Central memory CD8-positive, alpha-beta T cell (primary cell): Measurements from ENCODE around the gene SPOCK2.
"Not testable (repeated sequence)": the region's sequence is repeated elsewhere in the genome, so short reads cannot be mapped to it uniquely, and the experiment has no call there.

Experiments
- ATAC-seq: fragments of 150-1000 bp; cut with Tn5 transposase; replicated peaks from 2 replicates; pipeline ENCODE4 v1.10.0; 2022; ENCODE audit warnings: mild to moderate bottlenecking, moderate FRiP score, moderate number of reproducible peaks; ENCODE audit not compliant: poor library complexity, severe bottlenecking; ENCODE audit errors: extremely low read depth
- DNase-seq, 2 donors: peaks; one replicate each; pipeline ENCODE4 v3.0.0; 2021; ENCODE audit warnings: low spot score in 2 of 2
- H3K27ac Mint-ChIP-seq: one replicate; pipeline ENCODE4 v1.8.0; 2022; ENCODE audit warnings: low read depth, mild to moderate bottlenecking, moderate library complexity, mixed read lengths
- H3K27me3 Mint-ChIP-seq: one replicate; pipeline ENCODE4 v1.8.0; 2022; ENCODE audit warnings: mixed read lengths
- H3K36me3 Mint-ChIP-seq: one replicate; pipeline ENCODE4 v1.8.0; 2022; ENCODE audit warnings: mild to moderate bottlenecking, moderate library complexity, mixed read lengths; ENCODE audit not compliant: insufficient read depth
- H3K4me1 Mint-ChIP-seq: one replicate; pipeline ENCODE4 v1.8.0; 2022; ENCODE audit warnings: mixed read lengths
- H3K4me3 Mint-ChIP-seq: one replicate; pipeline ENCODE4 v1.8.0; 2022; ENCODE audit warnings: mild to moderate bottlenecking, moderate library complexity, mixed read lengths
- H3K9me3 Mint-ChIP-seq: one replicate; pipeline ENCODE4 v1.8.0; 2022; ENCODE audit warnings: mixed read lengths

SPOCK2 gene

GRCh38 chr10:72087969-72088888 lies at the start of gene SPOCK2:
Gene SPOCK2 (minus strand): TSS chr10:72088551. CDS start chr10:72088328, 223 bp downstream.
- peak within 1 kb of the TSS; percentile 97 for H3K4me3 Mint-ChIP-seq
- DNase-seq (peak; percentile 61 to 71), ATAC-seq (peak; percentile 61)
- no peaks in the 10 kb centered on the region for H3K27me3 Mint-ChIP-seq
- H3K36me3 Mint-ChIP-seq = peaks cover 48% of the 10 kb centered on the region
- no peaks in the 10 kb centered on the region for H3K9me3 Mint-ChIP-seq
- H3K4me1 Mint-ChIP-seq = peaks cover 55% of the 10 kb centered on the region
- peak within 1 kb of the TSS; percentile 98 for H3K27ac Mint-ChIP-seq

- no peak overlapping the region for H3K4me3 Mint-ChIP-seq
- no peak overlapping the region for H3K27ac Mint-ChIP-seq
- peaks cover 4% of the 10 kb centered on the region for H3K36me3 Mint-ChIP-seq
- H3K9me3 Mint-ChIP-seq = no peaks in the 10 kb centered on the region
- no peaks in the 10 kb centered on the region for H3K27me3 Mint-ChIP-seq
- no peak for DNase-seq
- no peak for ATAC-seq
- peaks cover 19% of the 10 kb centered on the region for H3K4me1 Mint-ChIP-seq
These were observed 49.2 kb upstream of the SPOCK2 start for GRCh38 chr10:72137583-72137982.

GRCh38 chr10:72136225-72136624 lies 47.9 kb upstream of the SPOCK2 start:
- not testable (repeated sequence) for DNase-seq, H3K27me3 Mint-ChIP-seq, H3K4me3 Mint-ChIP-seq, H3K36me3 Mint-ChIP-seq, ATAC-seq, H3K27ac Mint-ChIP-seq, H3K9me3 Mint-ChIP-seq
- H3K4me1 Mint-ChIP-seq = peaks cover 17% of the 10 kb centered on the region

DNA sequence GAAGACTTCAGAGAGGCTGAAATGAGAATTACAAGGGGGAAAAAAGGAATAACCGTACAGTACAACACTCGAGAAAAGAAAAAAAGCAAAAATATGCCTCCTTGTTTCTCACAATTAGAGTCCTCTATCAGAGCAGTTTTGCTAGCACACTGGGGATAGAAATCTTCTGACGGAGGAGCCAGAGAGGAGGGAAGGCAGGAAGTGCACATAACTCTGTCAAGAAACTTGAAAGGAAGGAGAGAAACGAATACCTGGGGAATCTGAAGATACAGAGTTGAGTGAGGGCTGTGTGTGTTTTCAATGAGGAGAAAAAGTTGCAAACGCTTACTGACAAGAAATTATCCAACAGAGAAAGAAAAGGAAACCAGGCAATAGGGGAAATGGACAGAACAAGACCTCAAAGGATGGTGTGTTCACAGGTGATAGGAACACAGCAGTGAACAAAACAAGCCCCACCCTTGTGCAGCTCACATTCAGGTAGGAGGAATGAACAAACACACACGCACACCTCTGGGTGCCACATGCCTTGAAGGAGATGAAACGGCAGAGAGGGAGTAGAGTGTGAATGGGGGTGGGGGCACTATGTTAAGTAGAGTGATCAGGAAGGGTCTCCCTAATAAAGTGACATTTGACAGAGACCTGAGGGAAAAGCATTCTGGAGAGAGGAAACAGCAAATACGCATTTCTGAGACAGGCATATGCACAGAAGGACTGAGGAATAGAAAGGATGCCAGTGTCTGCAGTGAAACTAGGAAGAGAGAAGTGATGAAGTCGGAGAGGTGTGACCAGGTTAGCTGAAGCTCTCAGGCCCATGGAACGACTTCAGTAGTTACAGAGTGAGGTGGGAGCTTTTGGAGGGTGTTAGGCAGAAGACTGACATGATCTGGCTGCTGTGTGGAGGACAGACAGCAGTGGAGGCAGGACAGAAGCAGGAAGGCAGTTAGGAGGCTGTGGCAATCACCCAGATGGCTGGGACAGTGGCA lies 46.7 kb upstream of the SPOCK2 start:
- H3K4me3 Mint-ChIP-seq = peak overlapping the region; percentile 16
- H3K4me1 Mint-ChIP-seq = peaks cover 15% of the 10 kb centered on the region
- DNase-seq (no peak), ATAC-seq (no peak)
- peak overlapping the region; percentile 10 for H3K27ac Mint-ChIP-seq
- peaks cover 4% of the 10 kb centered on the region for H3K36me3 Mint-ChIP-seq
- no peaks in the 10 kb centered on the region for H3K27me3 Mint-ChIP-seq
- no peaks in the 10 kb centered on the region for H3K9me3 Mint-ChIP-seq

DNA sequence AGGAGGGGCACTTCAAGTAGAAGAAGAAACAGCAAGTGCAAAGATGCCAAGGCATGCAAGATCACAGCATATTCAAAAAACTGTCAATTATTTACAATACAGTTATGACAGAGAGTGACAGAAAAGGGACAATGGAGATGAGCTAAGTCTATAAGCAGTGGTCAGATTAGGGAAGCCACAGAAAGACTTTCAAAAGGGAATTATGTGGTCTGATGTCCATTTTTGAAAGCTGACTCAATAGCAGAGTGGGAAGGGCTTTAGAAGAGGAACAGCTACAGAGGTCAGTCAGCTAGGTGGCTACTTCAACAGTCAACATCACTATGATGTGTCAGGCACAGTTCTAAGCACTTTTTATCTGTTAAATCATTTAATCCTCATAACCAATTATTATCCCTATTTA lies 45.2 kb upstream of the SPOCK2 start:
- no peak for DNase-seq
- H3K4me3 Mint-ChIP-seq = no peak overlapping the region
- ATAC-seq = no peak

GRCh38 chr10:72132854-72133253 lies 44.5 kb upstream of the SPOCK2 start:
- peaks cover 9% of the 10 kb centered on the region for H3K36me3 Mint-ChIP-seq
- no peak overlapping the region for H3K27ac Mint-ChIP-seq
- no peak for ATAC-seq

More for the DNA sequence above, 45.2 kb upstream of the SPOCK2 start:
- peaks cover 15% of the 10 kb centered on the region for H3K4me1 Mint-ChIP-seq
- H3K27ac Mint-ChIP-seq = peak overlapping the region; percentile 5
- H3K27me3 Mint-ChIP-seq = no peaks in the 10 kb centered on the region
- H3K9me3 Mint-ChIP-seq = no peaks in the 10 kb centered on the region
- H3K36me3 Mint-ChIP-seq = peaks cover 6% of the 10 kb centered on the region

DNA sequence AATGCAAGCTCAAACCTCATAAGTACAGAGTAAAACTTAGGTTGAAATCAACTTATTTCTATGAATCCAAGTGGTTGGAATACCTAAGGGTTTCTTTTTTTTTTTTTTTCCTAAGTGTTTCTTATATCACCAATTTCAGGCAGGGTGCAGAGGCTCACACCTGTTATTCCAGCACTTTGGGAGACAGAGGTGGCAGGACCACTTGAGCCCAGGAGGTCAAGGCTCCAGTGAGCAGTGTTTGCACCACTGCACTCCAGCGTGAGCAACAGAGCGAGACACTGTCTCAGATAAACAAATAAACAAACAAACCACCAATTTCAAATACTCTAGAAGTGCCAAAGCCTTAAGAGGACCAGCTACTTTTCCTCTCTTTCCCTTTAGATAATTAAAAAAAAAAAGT lies 39.2 kb upstream of the SPOCK2 start:
- Mint-ChIP-seq H3K27ac (no peak overlapping the region), H3K27me3 (no peaks in the 10 kb centered on the region), H3K4me1 (peaks cover 6% of the 10 kb centered on the region), H3K4me3 (no peak overlapping the region), H3K36me3 (peaks cover 9% of the 10 kb centered on the region), H3K9me3 (no peaks in the 10 kb centered on the region)
- ATAC-seq (no peak), DNase-seq (no peak)

More at GRCh38 chr10:72132854-72133253, 44.5 kb upstream of the SPOCK2 start:
- Mint-ChIP-seq H3K4me1 (peaks cover 15% of the 10 kb centered on the region), H3K4me3 (no peak overlapping the region), H3K9me3 (no peaks in the 10 kb centered on the region), H3K27me3 (no peaks in the 10 kb centered on the region)
- no peak for DNase-seq

- peaks cover 12% of the 10 kb centered on the region for H3K36me3 Mint-ChIP-seq
- no peak for DNase-seq
- H3K4me1 Mint-ChIP-seq = peaks cover 6% of the 10 kb centered on the region
These were observed 38.5 kb upstream of the SPOCK2 start for GRCh38 chr10:72126872-72127232.

DNA sequence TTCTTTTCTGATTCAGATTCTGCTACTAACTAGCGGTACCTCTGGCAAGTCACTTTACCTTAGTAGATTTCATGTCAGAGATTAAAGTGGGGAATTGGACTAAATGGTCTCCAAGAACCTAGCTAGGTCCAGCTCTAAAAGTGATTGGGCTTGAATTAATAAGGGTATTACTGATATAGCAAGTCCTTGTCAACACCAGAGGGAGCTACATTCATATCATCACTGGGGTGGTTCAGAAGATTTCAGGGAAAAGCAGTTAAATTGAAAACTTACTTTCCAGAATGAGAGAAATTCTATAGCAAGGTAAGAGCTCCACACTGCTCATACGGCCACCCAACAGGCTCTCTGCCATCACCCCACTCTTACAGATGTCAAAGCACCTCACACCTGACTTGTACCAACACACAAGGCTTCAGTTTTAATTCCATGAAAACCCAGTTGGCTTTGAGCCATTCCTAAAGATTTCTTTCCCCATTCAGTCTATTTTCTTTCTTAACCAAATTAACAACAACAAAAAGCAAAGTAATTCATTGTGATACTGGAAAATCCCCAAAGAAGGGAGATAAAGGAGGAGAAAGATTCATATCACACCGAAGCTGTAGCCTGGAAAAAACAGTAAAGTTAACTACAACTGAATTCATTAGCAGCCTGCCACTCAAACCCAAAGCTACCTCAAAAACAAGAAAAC lies 38.0 kb upstream of the SPOCK2 start:
- Mint-ChIP-seq H3K4me1 (peaks cover 6% of the 10 kb centered on the region), H3K27me3 (no peaks in the 10 kb centered on the region), H3K4me3 (no peak overlapping the region), H3K27ac (peak overlapping the region; percentile 29), H3K9me3 (no peaks in the 10 kb centered on the region), H3K36me3 (peaks cover 14% of the 10 kb centered on the region)
- DNase-seq (no peak), ATAC-seq (no peak)

More at GRCh38 chr10:72126872-72127232, 38.5 kb upstream of the SPOCK2 start:
- Mint-ChIP-seq H3K9me3 (no peaks in the 10 kb centered on the region), H3K27ac (peak overlapping the region; percentile 29), H3K4me3 (no peak overlapping the region), H3K27me3 (no peaks in the 10 kb centered on the region)
- no peak for ATAC-seq

GRCh38 chr10:72124989-72125388 lies 36.6 kb upstream of the SPOCK2 start:
- Mint-ChIP-seq H3K36me3 (peaks cover 16% of the 10 kb centered on the region), H3K27me3 (no peaks in the 10 kb centered on the region), H3K4me1 (peaks cover 6% of the 10 kb centered on the region), H3K4me3 (no peak overlapping the region), H3K9me3 (no peaks in the 10 kb centered on the region), H3K27ac (no peak overlapping the region)
- ATAC-seq = no peak
- no peak for DNase-seq

DNA sequence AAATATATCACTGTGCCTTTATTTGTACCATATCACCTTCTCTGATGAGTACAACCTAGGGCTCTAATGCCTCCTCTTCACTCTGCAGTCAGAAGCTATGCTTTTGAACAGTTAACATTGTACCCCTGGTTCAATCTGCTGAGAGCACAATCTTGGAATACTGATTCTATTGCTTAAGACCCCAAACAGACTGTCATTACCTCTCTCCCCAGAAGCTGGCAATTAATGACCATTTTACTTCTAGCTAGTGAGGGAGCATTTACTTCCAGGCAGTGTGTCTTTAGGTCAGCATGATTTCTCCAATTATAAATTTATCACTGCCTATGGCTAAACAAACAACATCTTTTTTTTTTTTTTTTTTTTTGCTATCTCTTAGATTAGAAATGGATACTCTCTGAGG lies 36.0 kb upstream of the SPOCK2 start:
- DNase-seq (no peak), ATAC-seq (no peak)
- no peaks in the 10 kb centered on the region for H3K9me3 Mint-ChIP-seq
- H3K27me3 Mint-ChIP-seq = no peaks in the 10 kb centered on the region
- no peak overlapping the region for H3K27ac Mint-ChIP-seq
- no peak overlapping the region for H3K4me3 Mint-ChIP-seq
- peaks cover 6% of the 10 kb centered on the region for H3K4me1 Mint-ChIP-seq
- H3K36me3 Mint-ChIP-seq = peaks cover 15% of the 10 kb centered on the region

GRCh38 chr10:72123616-72124015 lies 35.3 kb upstream of the SPOCK2 start:
- ATAC-seq (no peak), DNase-seq (no peak)
- H3K36me3 Mint-ChIP-seq = peaks cover 14% of the 10 kb centered on the region
- H3K27me3 Mint-ChIP-seq = no peaks in the 10 kb centered on the region
- H3K4me1 Mint-ChIP-seq = peaks cover 6% of the 10 kb centered on the region
- H3K27ac Mint-ChIP-seq = no peak overlapping the region
- H3K9me3 Mint-ChIP-seq = no peaks in the 10 kb centered on the region
- H3K4me3 Mint-ChIP-seq = no peak overlapping the region
